ENCODE results near the gene CPNE1.

GRCh38 chr20:35640724-35641123 lies 24.0 kb downstream of the CPNE1 start:
- TF ChIP-seq CTCF (IDR thresholded peaks at IDR 0.05) (no peak), ZFX (IDR thresholded peaks at IDR 0.05; ENCODE audit: borderline replicate concordance) (no peak)
